Ovary (tissue), 3 donors: Measurements from ENCODE around the gene CXCL16.

ENCODE experiments used
- CTCF ChIP-seq, 3 donors: fragments of 450-650 bp in 2 of 3; fragments of 200-600 bp in 1 of 3; IDR thresholded peaks; one replicate each; pipeline versions ENCODE4 v1.5.1 to v1.8.0; 2016 to 2022; ENCODE audit warnings: antibody characterized with exemption in 3 of 3, mild to moderate bottlenecking in 1 of 3
- EP300 ChIP-seq: sonication (generic); formaldehyde crosslinking; IDR thresholded peaks from one replicate; pipeline ENCODE4 v1.6.1; 2017; ENCODE audit warnings: antibody characterized with exemption
- POLR2A ChIP-seq: fragments of 450-650 bp; IDR thresholded peaks from one replicate; pipeline ENCODE4 v1.6.1; 2017; ENCODE audit warnings: antibody characterized with exemption, mild to moderate bottlenecking, moderate library complexity
- donor health status: DM: no; HTN: no; CAD: no.

GRCh38 chr17:4728124-4728523 lies 11.6 kb downstream of the CXCL16 start:
- TF ChIP-seq POLR2A (no peak), CTCF (IDR thresholded peaks at IDR 0.05) (no peak), EP300 (no peak)
